GF-D8 (cell line): ENCODE results near the gene LDLRAD4.
A peak's percentile ranks its signal among the peaks of the same experiment; 100 is the strongest.
"Not testable (repeated sequence)": the region's sequence is repeated elsewhere in the genome, so short reads cannot be mapped to it uniquely, and the experiment has no call there.

Experiments
- DNase-seq: peaks from one replicate; lab custom pipeline; 2025; lab: John Stamatoyannopoulos, UW

The LDLRAD4 gene

DNA sequence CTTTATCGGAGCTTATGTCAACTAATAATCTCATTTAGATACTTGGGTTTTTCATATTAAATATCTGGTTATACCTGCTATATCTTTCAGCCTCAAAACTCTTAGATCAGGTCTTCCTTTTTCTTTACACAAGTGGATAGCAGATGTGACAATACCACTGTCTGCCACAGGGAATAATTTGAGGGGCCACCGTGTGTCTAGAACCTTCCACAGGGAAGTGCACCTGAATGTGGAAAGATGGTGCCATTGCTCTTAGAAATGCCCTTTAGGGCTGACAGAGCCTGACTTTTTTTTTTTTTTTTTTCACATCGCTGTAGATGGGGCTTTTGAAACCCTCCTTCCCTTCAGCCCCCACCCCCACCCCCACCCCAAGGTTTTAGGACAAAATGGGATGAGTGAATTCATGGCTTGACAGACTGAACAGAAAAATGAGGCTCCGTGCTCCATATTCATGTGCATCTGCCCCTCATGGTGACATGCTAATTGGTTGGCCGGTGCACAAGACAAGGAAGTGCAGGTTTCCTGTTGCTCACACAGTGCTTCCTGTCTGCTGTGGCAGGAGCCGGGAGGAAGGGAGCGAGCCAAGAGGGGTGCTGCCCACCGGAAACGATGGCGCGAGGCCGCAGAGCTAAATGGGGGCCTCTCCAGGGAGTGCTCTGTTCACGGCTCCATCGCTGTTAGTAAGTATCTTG lies 246.0 kb downstream of the LDLRAD4 start:
- peak; percentile 96 for DNase-seq

GRCh38 chr18:13465124-13465446 lies 246.5 kb downstream of the LDLRAD4 start:
- DNase-seq: no peak

DNA sequence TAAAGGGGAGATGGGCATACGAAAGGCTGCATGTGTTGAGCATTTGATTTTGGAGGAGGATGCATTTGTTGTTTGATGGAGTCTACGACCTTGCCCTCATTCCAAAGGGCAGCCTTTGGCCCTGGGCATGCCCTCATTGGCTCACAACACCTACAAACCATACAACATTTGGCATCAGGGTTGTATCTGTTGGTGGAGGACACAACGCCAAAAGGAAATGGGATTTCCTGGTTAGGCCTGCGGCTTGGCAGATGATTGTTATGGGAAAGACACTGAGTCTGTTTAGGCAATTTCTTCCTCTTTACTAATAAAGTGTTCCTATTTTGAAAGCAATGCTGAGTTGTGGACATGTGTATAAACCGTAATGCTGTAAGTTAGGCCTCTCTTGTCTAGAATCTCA lies 246.9 kb downstream of the LDLRAD4 start:
- peak; percentile 91 for DNase-seq

DNA sequence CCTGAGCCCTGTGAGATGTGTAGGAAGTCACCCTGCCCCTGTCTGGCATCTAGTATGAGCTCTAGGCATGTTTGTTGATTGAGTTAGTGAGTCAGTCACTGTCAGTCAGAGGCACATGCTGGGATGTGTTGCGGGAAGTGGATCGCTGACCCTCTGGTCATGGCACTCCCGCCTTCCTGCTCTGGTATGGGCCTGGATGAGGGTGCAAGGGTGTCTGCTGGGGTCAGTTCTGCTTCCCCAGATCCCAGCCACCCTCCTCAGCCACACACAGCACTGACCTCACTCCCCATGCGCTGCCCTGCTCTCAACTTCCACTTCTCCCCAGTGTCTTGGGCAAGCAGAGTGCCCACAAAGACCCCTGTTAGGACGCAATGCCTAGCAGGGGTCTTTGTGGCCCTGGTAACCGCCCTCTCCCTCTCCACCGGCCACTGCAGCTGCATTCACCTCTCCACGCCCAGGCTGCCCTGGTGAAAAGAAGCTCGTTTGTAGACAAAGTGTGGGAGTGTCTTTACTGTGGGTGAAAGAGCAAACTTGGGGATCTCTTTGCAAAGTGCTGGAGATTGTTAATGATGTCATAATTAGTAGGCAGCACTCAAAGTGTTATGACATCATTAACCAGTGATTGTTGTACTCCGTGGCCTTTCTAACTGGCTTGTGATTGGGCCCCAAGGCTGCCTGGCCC lies 252.1 kb downstream of the LDLRAD4 start:
- DNase-seq: no peak

DNA sequence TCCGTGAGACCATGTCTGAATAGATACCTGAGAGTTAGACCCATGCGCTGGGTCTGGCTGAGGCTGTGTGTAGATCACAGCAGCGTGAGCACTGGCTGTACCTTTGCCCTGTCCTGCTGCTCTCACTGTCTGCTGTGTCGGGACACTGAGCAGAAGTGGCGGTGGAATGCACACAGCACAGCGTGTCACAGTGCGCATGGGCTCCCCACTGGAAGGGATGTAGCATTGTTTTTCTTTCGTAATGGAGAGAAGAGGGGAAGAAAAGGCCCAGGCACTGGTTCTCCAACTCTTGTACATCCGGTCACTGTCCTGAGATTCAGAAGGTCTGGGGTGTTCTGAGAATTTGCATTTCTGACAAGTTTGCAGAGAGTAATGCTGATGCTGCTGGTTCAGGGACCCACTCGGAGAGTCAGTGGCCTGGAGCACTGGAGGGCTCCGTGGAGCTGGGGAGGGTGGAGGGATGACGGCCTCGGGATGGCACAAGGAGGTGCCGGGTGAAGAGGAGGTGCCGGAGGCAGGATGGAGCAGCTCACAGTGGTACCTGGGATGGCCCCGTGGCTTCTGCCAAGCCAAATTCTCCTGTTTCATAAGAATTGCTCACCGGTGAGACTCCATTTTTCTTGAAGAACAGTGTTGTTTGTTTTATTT lies 252.8 kb downstream of the LDLRAD4 start:
- no peak for DNase-seq

DNA sequence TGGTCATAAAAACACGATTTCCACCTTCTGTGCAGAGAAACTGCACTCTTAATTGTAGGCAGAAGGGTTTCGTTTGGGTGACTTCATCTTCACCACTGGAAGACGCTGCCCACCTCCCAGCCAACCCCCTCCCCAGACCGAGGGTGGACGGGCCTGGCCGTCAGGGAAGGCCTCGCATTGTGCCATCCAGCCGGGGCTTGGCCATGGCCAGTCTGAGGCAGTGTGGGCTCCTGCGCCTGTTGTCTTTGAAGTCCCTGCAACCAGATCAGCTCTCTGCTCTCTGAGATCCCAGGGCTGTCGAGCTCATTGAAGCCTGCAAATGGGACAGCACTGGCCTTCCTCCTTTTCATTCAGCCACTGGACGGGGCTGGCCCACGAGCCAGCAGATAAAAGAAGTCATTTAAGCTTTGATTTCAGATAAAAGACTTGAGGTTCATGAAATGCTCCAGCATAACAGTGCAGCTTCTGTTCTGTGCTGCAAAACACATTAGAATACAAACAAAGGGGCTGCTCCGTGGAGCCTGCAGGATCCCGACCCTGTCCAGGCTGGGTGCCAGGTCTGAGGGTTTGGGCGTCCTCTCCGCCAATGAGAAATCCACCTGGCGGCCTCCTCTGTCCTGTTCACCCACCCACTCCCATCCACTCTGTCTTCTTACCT lies 253.5 kb downstream of the LDLRAD4 start:
- DNase-seq: no peak

DNA sequence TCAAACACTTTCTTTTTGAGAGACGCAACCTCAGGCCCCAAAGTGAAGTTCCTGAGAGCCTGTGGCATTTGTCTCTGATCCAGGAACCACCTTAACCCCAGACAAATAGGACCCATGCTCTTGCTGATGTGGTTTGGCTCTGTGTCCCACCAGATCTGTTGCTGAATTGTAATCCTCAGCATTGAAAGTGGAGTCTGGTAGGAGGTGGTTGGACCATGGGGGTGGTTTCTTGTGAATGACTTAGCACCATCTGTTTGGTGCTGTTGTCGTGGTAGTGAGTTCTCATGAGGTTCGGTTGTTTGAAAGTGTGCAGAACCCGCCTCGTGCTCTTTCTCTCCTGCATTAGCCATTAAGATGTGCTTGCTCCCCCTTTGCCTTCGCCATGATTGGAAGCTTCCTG lies 255.2 kb downstream of the LDLRAD4 start:
- no peak for DNase-seq

DNA sequence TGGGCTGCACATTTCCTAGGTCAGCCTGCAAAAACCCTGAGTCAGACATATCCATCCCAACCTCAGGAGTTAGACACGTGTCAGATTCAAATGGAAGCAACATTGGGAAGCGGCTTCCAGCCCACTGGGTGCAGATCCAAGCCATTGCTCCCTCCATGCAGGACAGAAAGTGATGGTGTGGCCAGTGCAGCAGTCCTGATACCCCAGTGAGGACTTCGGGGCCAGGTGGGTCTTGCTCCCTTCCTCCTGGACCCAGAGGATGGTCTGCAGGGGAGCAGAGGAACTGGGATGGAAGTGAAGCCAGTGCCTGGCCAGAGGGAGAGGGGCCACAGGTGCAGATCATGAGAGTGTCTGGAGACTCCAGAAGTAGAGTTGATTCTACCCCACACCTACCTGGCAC lies 255.8 kb downstream of the LDLRAD4 start:
- DNase-seq: no peak

DNA sequence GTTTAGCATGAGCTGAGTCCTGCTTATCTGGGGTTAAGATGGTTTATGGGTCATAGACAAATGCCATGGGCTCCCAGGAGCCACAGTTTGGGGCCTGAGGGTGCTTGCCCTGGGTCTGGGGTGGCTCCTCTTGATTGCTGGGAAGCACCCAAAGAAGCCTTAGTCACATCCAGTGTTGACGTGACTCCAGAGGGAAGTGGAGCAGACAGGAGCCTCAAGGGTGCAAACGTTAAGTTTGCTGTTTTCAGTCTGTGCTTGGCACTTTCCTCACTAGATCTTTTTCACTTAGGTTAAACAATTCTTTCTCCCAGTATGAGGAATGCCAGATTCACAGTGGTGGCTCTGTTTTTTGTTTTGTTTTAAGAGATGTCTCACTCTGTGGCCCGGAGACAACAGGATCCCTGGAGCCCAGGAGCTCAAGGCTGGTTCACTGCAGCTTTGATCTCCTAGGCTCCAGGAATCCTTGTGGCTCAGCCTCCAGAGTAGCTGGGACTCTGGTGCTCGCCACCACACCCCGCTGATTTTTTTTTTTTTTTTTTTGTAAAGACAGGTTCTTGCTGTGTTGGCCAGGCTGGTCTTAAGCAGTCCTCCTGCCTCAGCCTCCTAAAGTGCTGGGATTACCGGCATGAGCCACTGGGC lies 256.5 kb downstream of the LDLRAD4 start:
- DNase-seq: no peak

DNA sequence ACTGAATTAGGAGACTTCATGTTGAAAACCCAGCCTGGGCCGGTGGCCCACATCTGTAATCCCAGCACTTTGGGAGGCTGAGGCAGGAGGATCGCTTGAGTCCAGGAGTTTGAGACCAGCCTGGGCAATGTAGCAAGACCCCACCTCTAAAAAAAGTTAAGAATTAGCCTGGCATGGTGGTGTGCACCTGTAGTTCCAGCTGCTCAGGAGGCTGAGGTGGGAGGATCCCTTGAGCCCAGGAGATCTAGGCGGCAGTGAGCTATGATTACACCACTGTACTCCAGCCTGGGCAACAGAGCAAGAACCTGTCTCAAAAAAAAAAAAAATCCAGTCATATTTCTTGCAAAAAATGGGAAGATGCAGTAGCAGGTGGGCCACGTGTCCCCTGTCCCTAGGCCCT lies 257.8 kb downstream of the LDLRAD4 start:
- DNase-seq: not testable (repeated sequence)

GRCh38 chr18:13477147-13477683 lies 258.7 kb downstream of the LDLRAD4 start:
- no peak for DNase-seq

- no peak for DNase-seq
These were observed 262.2 kb downstream of the LDLRAD4 start for GRCh38 chr18:13480571-13481255.

DNA sequence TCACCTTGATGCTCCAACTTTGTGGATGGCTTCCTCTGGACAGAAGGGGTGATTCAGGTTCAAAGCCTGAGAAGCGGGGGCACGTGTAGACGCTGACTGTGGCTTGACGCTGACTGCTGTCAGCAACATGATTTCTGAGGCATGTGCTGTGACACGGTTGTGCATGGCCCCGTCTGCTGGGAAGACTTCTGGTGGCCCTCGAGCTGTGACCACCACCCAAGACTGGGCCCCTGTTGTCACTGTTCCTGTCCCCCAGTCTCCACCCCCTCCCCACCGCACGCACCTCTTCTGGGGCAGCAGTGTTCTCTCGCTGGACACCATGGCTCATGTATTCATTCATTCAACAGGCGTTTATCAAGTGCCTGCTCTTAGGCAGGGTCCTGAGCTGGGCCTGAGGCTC lies 262.8 kb downstream of the LDLRAD4 start:
- DNase-seq: no peak

DNA sequence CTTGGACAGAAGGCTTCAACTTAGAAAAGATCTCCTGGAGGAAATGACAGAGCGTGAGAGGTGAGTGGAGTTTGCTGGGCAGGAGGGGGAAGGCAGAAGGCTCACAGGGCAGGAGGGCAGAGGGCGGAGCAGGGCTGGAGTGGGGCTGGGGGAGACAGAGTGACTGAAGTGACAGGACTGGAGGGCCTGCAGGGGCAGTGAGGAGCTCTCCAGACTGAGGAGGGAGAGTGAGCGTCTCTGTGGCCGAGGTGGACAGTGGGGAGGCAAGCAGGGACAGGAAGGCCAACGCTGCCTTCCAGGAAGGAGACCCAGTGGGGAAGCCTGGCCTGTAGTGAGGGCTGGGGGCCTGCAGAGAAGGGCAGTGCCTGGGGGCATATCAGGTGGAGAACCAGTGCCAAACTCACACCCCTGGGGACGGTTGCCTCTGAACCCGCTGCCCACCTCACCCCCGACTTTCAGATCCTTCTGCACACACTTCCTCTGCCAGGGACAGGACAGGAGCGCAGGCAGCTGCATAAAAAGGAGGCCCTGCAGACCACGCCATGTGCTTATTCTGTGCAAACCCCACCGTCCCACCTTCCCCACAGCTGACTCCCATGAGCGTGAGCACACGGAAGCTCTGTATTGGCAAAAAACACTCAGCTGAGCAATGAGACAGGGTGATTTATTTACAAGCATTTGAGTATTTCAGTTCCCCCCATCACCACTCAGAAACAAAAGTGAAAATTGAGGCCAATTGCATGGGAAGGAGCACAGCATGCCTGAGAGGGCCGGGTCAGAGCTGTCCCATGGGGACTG lies 263.5 kb downstream of the LDLRAD4 start:
- no peak for DNase-seq

DNA sequence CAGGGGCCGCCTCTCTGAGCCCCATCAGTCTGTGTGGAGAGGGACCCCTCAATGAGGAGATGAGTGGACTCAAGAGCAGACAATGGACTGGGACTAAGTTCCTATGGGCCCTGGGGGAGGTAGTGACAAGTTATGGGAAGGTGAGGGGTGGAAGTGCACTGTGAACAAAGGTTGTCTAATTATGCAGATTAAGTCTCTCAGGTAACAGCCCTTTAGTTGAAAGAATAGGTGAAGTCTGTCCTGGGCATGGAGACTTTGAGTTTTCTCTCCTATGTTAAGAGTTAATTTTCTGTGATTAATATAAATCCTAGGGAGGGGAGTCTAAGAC lies 264.0 kb downstream of the LDLRAD4 start:
- no peak for DNase-seq

DNA sequence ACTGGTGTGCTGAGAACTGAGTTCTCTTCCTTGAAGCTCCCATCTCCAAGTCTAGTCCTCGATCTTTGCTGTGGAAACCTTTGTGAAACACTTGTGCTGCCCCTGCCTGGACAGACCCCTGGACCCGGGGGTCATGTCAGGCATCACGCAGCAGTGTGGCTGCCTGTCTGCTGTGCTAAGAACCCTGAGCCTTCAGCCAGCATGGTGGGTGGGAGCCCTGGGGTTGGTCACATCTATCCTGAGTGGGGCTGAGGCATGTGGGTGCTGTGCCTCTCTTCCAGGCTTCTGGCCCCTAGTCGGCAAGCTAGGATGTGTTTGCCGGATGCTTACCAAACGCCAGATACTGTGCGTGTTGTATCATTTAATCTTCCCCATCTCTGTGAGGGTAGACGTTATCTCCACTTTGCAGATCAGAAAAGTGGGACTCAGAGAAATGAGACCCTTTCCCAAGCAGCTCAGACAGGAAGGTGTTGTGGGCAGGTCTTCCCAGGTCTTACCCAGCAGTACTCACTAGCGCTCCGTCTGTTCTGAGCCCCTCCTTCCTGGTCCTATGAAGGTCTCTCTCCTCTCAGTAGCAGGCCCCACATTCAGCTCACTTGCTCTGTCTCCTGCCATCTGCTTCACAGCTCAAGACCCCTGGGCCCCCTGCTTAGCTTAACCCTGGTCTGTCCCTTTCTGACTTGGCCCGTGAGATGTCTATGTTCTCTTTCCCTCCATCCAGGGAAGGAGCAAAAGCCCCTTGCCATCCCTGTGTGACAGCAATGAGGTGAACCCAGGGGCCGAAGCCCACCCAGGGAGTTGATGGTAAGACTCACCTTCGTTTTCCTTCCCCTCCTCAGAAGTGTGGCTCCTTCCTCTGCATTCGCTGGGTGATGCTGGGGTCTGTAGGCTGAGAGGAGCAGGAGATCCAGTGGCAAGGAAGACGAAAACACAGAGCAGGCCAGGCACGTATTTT lies 265.0 kb downstream of the LDLRAD4 start:
- DNase-seq: no peak

GRCh38 chr18:13485182-13485581 lies 266.6 kb downstream of the LDLRAD4 start:
- no peak for DNase-seq

DNA sequence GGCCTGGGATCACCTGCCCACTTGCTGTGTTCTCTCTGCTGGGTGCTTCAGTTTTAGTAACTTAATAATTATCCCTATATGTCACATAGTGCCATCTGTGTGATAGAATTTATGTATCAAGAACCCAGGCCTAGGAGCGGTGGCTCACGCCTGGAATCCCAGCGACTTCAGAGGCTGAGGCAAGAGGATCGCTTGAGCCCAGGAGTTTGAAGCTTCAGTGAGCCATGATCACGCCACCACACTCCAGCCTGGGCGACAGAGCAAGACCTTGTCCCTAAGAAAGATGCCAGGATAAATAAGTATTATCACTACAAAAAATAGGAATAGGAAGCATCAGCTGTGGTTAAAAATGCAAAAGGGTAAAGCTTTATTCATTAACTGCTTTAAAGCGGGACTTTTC lies 267.0 kb downstream of the LDLRAD4 start:
- no peak for DNase-seq

DNA sequence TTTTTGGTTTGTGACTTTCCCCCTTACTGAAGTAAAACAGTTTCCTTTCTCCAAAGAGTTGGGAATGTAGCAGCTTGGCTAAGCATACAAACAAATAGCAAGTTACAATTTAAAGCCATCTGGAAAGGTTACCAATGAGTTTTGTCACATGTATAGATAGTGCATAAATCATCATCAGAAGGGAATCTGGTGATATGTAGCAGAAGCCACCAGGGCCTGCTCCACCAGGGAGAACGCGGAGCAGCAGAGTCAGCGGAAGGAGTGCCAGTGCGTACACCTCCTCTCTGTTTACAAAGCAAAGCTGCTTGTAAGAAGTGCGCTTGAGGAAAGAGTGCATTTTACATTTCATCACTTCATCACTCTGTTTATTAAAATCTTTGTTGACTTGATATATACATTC lies 267.7 kb downstream of the LDLRAD4 start:
- DNase-seq: no peak

DNA sequence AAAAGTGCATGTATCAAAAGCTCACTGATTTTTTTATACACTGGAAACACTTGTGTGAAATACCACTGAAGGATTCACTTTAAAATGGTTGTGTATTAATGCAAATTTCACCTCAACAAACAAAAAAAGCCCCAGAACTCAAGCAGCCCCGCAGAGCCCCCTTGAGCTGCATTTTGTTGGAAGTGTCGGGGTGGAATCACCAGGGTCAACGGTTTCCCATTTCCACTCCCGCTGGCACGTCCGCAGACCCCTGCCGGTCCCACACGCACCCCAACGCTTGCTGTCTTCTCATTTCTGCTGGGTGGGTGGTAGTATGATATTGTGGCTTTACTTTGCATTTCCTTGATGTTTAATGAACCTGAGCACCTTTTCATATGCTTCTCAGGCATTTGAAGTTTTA lies 268.1 kb downstream of the LDLRAD4 start:
- DNase-seq: no peak
